H9 (cell line): ENCODE data around the gene MRPS15. TPM values are rescaled to one million over a fixed set of nuclear protein-coding genes. Genes with fewer than 3 reads are reported as not detected.
"Not testable (repeated sequence)": the region's sequence is repeated elsewhere in the genome, so short reads cannot be mapped to it uniquely, and the experiment has no call there.

Source experiments
- DNase-seq: peaks from one replicate; pipeline ENCODE4 v3.0.0-alpha.2; 2017
- H2AFZ ChIP-seq: one replicate; pipeline ENCODE4 v1.6.1; 2013; ENCODE audit warnings: mild to moderate bottlenecking, low read length, control low read depth, moderate library complexity
- H2AK5ac ChIP-seq: 2 replicates; pipeline ENCODE4 v1.6.1; 2013; ENCODE audit warnings: low read length, control low read depth, mixed read lengths; ENCODE audit not compliant: insufficient read length
- H2BK120ac ChIP-seq: one replicate; pipeline ENCODE4 v1.6.1; 2013; ENCODE audit warnings: low read depth, mild to moderate bottlenecking, low read length, control low read depth, inconsistent platforms; ENCODE audit not compliant: poor library complexity, severe bottlenecking
- H2BK12ac ChIP-seq: 2 replicates; pipeline ENCODE4 v1.6.1; 2013; ENCODE audit warnings: low read length, control low read depth, mixed read lengths, low read depth; ENCODE audit not compliant: insufficient read length
- H2BK15ac ChIP-seq: 2 replicates; pipeline ENCODE4 v1.6.1; 2013; ENCODE audit warnings: low read depth, low read length, control low read depth
- H2BK20ac ChIP-seq: one replicate; pipeline ENCODE4 v1.6.1; 2013; ENCODE audit warnings: low read depth, mild to moderate bottlenecking, low read length, control low read depth, inconsistent platforms; ENCODE audit not compliant: poor library complexity, severe bottlenecking
- H2BK5ac ChIP-seq: 2 replicates; pipeline ENCODE4 v1.6.1; 2013; ENCODE audit warnings: low read length, control low read depth, mixed read lengths; ENCODE audit not compliant: insufficient read length
- H3K14ac ChIP-seq: 2 replicates; pipeline ENCODE4 v1.6.1; 2013; ENCODE audit warnings: low read length, control low read depth; ENCODE audit not compliant: insufficient read depth
- H3K18ac ChIP-seq: 2 replicates; pipeline ENCODE4 v1.6.1; 2013; ENCODE audit warnings: low read depth, mild to moderate bottlenecking, mixed read lengths, low read length, control low read depth; ENCODE audit not compliant: insufficient read length
- H3K23ac ChIP-seq: 2 replicates; pipeline ENCODE4 v1.6.1; 2013; ENCODE audit warnings: low read length, control low read depth, mixed read lengths, low read depth; ENCODE audit not compliant: insufficient read length
- H3K23me2 ChIP-seq: 2 replicates; pipeline ENCODE4 v1.6.1; 2013; ENCODE audit warnings: low read depth, mild to moderate bottlenecking, mixed read lengths, low read length, control low read depth; ENCODE audit not compliant: insufficient read length, poor library complexity, severe bottlenecking
- H3K27ac ChIP-seq: 2 replicates; pipeline ENCODE4 v1.5.1; 2013; ENCODE audit warnings: low read length, control low read depth, mixed read lengths, low read depth; ENCODE audit not compliant: insufficient read length
- H3K27me3 ChIP-seq: 2 replicates; pipeline ENCODE4 v1.6.1; 2013; ENCODE audit warnings: low read length, control low read depth, inconsistent platforms; ENCODE audit not compliant: insufficient read depth
- H3K4ac ChIP-seq: 2 replicates; pipeline ENCODE4 v1.6.1; 2013; ENCODE audit warnings: low read depth, mild to moderate bottlenecking, control low read depth, inconsistent platforms, low read length, moderate library complexity
- H3K4me1 ChIP-seq: 2 replicates; pipeline ENCODE4 v1.6.1; 2013; ENCODE audit warnings: low read length, control low read depth, inconsistent platforms; ENCODE audit not compliant: insufficient read depth
- H3K4me2 ChIP-seq: 2 replicates; pipeline ENCODE4 v1.6.1; 2013; ENCODE audit warnings: low read length, control low read depth, mixed read lengths; ENCODE audit not compliant: insufficient read length, insufficient read depth
- H3K56ac ChIP-seq: 2 replicates; pipeline ENCODE4 v1.6.1; 2013; ENCODE audit warnings: low read depth, mild to moderate bottlenecking, mixed read lengths, low read length, control low read depth; ENCODE audit not compliant: insufficient read length
- H3K79me1 ChIP-seq: 2 replicates; pipeline ENCODE4 v1.6.1; 2013; ENCODE audit warnings: low read depth, mild to moderate bottlenecking, moderate library complexity, low read length, control low read depth, inconsistent platforms; ENCODE audit not compliant: insufficient read depth, poor library complexity, severe bottlenecking
- H3K79me2 ChIP-seq: 2 replicates; pipeline ENCODE4 v1.6.1; 2013; ENCODE audit warnings: low read length, control low read depth, inconsistent platforms; ENCODE audit not compliant: insufficient read depth
- H3K9ac ChIP-seq: 2 replicates; pipeline ENCODE4 v1.6.1; 2013; ENCODE audit warnings: low read length, control low read depth, mixed read lengths; ENCODE audit not compliant: insufficient read length; ENCODE audit errors: extremely low read depth
- H3K9me3 ChIP-seq: one replicate; pipeline ENCODE4 v1.6.1; 2013; ENCODE audit warnings: low read depth, low read length, inconsistent platforms; ENCODE audit not compliant: control insufficient read depth
- H3T11ph ChIP-seq: one replicate; pipeline ENCODE4 v1.6.1; 2013; ENCODE audit warnings: mild to moderate bottlenecking, low read length, control low read depth, inconsistent platforms
- H4K20me1 ChIP-seq: one replicate; pipeline ENCODE4 v1.6.1; 2013; ENCODE audit not compliant: control insufficient read depth, insufficient read length, insufficient read depth
- H4K5ac ChIP-seq: 2 replicates; pipeline ENCODE4 v1.6.1; 2013; ENCODE audit warnings: low read depth, mild to moderate bottlenecking, mixed read lengths, low read length, control low read depth; ENCODE audit not compliant: insufficient read length
- H4K8ac ChIP-seq: replicated peaks from 2 replicates; pipeline ENCODE4 v1.6.1; 2013; ENCODE audit warnings: low read length, control low read depth, mixed read lengths, low read depth; ENCODE audit not compliant: insufficient read length
- H4K91ac ChIP-seq: 2 replicates; pipeline ENCODE4 v1.6.1; 2013; ENCODE audit warnings: low read depth, mild to moderate bottlenecking, moderate library complexity, mixed read lengths, low read length, control low read depth; ENCODE audit not compliant: insufficient read length
- H3K27ac Mint-ChIP-seq, 3 experiments: 2 replicates in 2 of 3; 3 replicates in 1 of 3; pipeline ENCODE4 v1.8.0; 2020 to 2021; ENCODE audit warnings: mixed read lengths in 3 of 3, mild to moderate bottlenecking in 1 of 3, moderate library complexity in 1 of 3
- H3K27me3 Mint-ChIP-seq: 2 replicates; pipeline ENCODE4 v1.8.0; 2021; ENCODE audit warnings: low read depth, mild to moderate bottlenecking, moderate library complexity, mixed read lengths
- H3K36me3 Mint-ChIP-seq, 3 experiments: 2 replicates in 2 of 3; 3 replicates in 1 of 3; pipeline ENCODE4 v1.8.0; 2020 to 2021; ENCODE audit warnings: low read depth in 3 of 3, mixed read lengths in 3 of 3; ENCODE audit not compliant: insufficient read depth in 1 of 3
- H3K4me1 Mint-ChIP-seq, 2 experiments: 2 replicates each; pipeline ENCODE4 v1.8.0; 2020; ENCODE audit warnings: mixed read lengths in 2 of 2
- H3K4me3 Mint-ChIP-seq, 2 experiments: 2 replicates in 1 of 2; 3 replicates in 1 of 2; pipeline ENCODE4 v1.8.0; 2020 to 2021; ENCODE audit warnings: mild to moderate bottlenecking in 2 of 2, mixed read lengths in 2 of 2, moderate library complexity in 1 of 2
- H3K9me3 Mint-ChIP-seq, 2 experiments: 2 replicates in 1 of 2; 3 replicates in 1 of 2; pipeline ENCODE4 v1.8.0; 2020; ENCODE audit warnings: mild to moderate bottlenecking in 2 of 2, mixed read lengths in 2 of 2, moderate library complexity in 1 of 2
- CTCF ChIP-seq: fragments of 200-600 bp; sonication (generic); conservative IDR thresholded peaks from 3 replicates; pipeline ENCODE4 v1.8.0; 2021; ENCODE audit warnings: antibody characterized with exemption, mild to moderate bottlenecking
- WGBS: extraction: QIAGEN DNeasy Blood & Tissue Kit; methylation state at CpG from one replicate; pipeline ENCODE4 v1.1.7; 2013; ENCODE audit warnings: missing lambda C conversion rate, low lambda C conversion rate, mixed read lengths; ENCODE audit not compliant: insufficient read length; ENCODE audit errors: extremely low coverage; 5-methylcytosine and 5-hydroxymethylcytosine counted together
- total RNA-seq: library from RNA; stranded (reverse); gene quantifications from 2 replicates; pipeline ENCODE4 v1.2.1, GENCODE V29; 2021

MRPS15 gene
- total RNA-seq, 1 experiment from 2014 or later: 111 TPM

- no CpG with 5 or more reads among the region's 9 CpGs for WGBS
- peaks cover 12 to 14% of the 10 kb centered on the region in 2 experiments for H3K4me1 Mint-ChIP-seq
- H3K9me3 Mint-ChIP-seq: no peaks in the 10 kb centered on the region; a peak in 1 of 5 replicates
- H3K27ac ChIP-seq: no peak overlapping the region
- H3K23me2 ChIP-seq: no peaks in the 10 kb centered on the region
- no peaks in the 10 kb centered on the region for H3K79me1 ChIP-seq
- no peak overlapping the region for H2BK12ac ChIP-seq
- H4K8ac ChIP-seq: no peak overlapping the region
- no peaks in the 10 kb centered on the region for H4K20me1 ChIP-seq
- H3K23ac ChIP-seq: no peak overlapping the region
- H4K91ac ChIP-seq: no peak overlapping the region
- no peak overlapping the region for H3K4ac ChIP-seq
- DNase-seq: no peak
- no peak overlapping the region for H2BK120ac ChIP-seq
- no peak overlapping the region for H2BK15ac ChIP-seq
- H3K27me3 Mint-ChIP-seq: peaks cover 39% of the 10 kb centered on the region
- no peak overlapping the region for H2AFZ ChIP-seq
- no peak overlapping the region for H2BK5ac ChIP-seq
- H3K9me3 ChIP-seq: no peaks in the 10 kb centered on the region
- no peaks in the 10 kb centered on the region for H3K27me3 ChIP-seq
- no peak overlapping the region for H3K18ac ChIP-seq
- no peaks in the 10 kb centered on the region for H3K4me1 ChIP-seq
- no peak overlapping the region for H2BK20ac ChIP-seq
- no peak overlapping the region for H3T11ph ChIP-seq
- H4K5ac ChIP-seq: no peak overlapping the region
- H3K79me2 ChIP-seq: no peaks in the 10 kb centered on the region
- H3K36me3 Mint-ChIP-seq: no peaks in the 10 kb centered on the region
- H3K56ac ChIP-seq: no peak overlapping the region
- no peak overlapping the region for H3K27ac Mint-ChIP-seq
- no peak overlapping the region for H3K4me2 ChIP-seq
- H3K9ac ChIP-seq: no peak overlapping the region
- no peak overlapping the region for H3K14ac ChIP-seq
- TF ChIP-seq CTCF: no peak
- no peak overlapping the region for H3K4me3 Mint-ChIP-seq
- H2AK5ac ChIP-seq: no peak overlapping the region
Observed at GRCh38 chr1:36492491-36492890, 28.3 kb upstream of the MRPS15 start.

- H3K9me3 Mint-ChIP-seq, H3K23ac ChIP-seq, H3K9me3 ChIP-seq, H4K5ac ChIP-seq, H3K9ac ChIP-seq, H4K91ac ChIP-seq, H4K20me1 ChIP-seq, H3T11ph ChIP-seq, H2AK5ac ChIP-seq, H2AFZ ChIP-seq, H3K79me2 ChIP-seq, H4K8ac ChIP-seq, H3K27ac Mint-ChIP-seq, H3K79me1 ChIP-seq, H2BK12ac ChIP-seq, H3K27me3 ChIP-seq, H3K23me2 ChIP-seq, H3K4me1 ChIP-seq, H2BK15ac ChIP-seq, H3K14ac ChIP-seq, H3K4me2 ChIP-seq, H2BK120ac ChIP-seq, H3K18ac ChIP-seq, H2BK20ac ChIP-seq, DNase-seq, H3K36me3 Mint-ChIP-seq, H3K4me3 Mint-ChIP-seq, H2BK5ac ChIP-seq, H3K4ac ChIP-seq, H3K56ac ChIP-seq, H3K27ac ChIP-seq: not testable (repeated sequence)
- H3K4me1 Mint-ChIP-seq: peaks cover 14 to 17% of the 10 kb centered on the region in 2 experiments
- H3K27me3 Mint-ChIP-seq: peaks cover 39% of the 10 kb centered on the region
- no CpG with 5 or more reads among the region's 10 CpGs for WGBS
Observed at GRCh38 chr1:36489258-36490051, 25.3 kb upstream of the MRPS15 start.
